ENCODE results near the gene DPYD.

Gene DPYD

GRCh38 chr1:97145321-97145956, 775.4 kb downstream of the DPYD start:
- no peak for DNase-seq (ENCODE audit: low read depth, low spot score)

- DNase-seq (ENCODE audit: low read depth, low spot score): no peak
These were observed 776.3 kb downstream of the DPYD start for GRCh38 chr1:97144527-97144926.

GRCh38 chr1:97143236-97143882, 777.5 kb downstream of the DPYD start:
- no peak for DNase-seq (ENCODE audit: low read depth, low spot score)

- DNase-seq (ENCODE audit: low read depth, low spot score): no peak
These were observed 780.2 kb downstream of the DPYD start for GRCh38 chr1:97140611-97141010.

GRCh38 chr1:97139512-97139911, 781.3 kb downstream of the DPYD start:
- DNase-seq (ENCODE audit: low read depth, low spot score): no peak

- DNase-seq (ENCODE audit: low read depth, low spot score): no peak
These were observed 782.3 kb downstream of the DPYD start for GRCh38 chr1:97138515-97139032.

- no peak for DNase-seq (ENCODE audit: low read depth, low spot score)
These were observed 782.8 kb downstream of the DPYD start for GRCh38 chr1:97137862-97138514.

- no peak for DNase-seq (ENCODE audit: low read depth, low spot score)
These were observed 783.8 kb downstream of the DPYD start for GRCh38 chr1:97136996-97137395.

GRCh38 chr1:97135972-97136371, 784.9 kb downstream of the DPYD start:
- no peak for DNase-seq (ENCODE audit: low read depth, low spot score)

GRCh38 chr1:97128426-97128825, 792.4 kb downstream of the DPYD start:
- no peak for DNase-seq (ENCODE audit: low read depth, low spot score)

GRCh38 chr1:97123717-97124431, 797.0 kb downstream of the DPYD start:
- DNase-seq (ENCODE audit: low read depth, low spot score): no peak

- no peak for DNase-seq (ENCODE audit: low read depth, low spot score)
These were observed 800.0 kb downstream of the DPYD start for GRCh38 chr1:97120806-97121205.

- DNase-seq (ENCODE audit: low read depth, low spot score): no peak
These were observed 801.3 kb downstream of the DPYD start for GRCh38 chr1:97119260-97120158.

GRCh38 chr1:97114842-97115241, 806.0 kb downstream of the DPYD start:
- DNase-seq (ENCODE audit: low read depth, low spot score): no peak

GRCh38 chr1:97112442-97112841, 808.4 kb downstream of the DPYD start:
- no peak for DNase-seq (ENCODE audit: low read depth, low spot score)

- DNase-seq (ENCODE audit: low read depth, low spot score): no peak
These were observed 812.7 kb downstream of the DPYD start for GRCh38 chr1:97108179-97108578.

- no peak for DNase-seq (ENCODE audit: low read depth, low spot score)
These were observed 815.3 kb downstream of the DPYD start for GRCh38 chr1:97105531-97105930.

GRCh38 chr1:97101509-97101908, 819.3 kb downstream of the DPYD start:
- DNase-seq (ENCODE audit: low read depth, low spot score): no peak

- no peak for DNase-seq (ENCODE audit: low read depth, low spot score)
These were observed 823.4 kb downstream of the DPYD start for GRCh38 chr1:97097404-97097925.

- DNase-seq (ENCODE audit: low read depth, low spot score): no peak
These were observed 825.1 kb downstream of the DPYD start for GRCh38 chr1:97095764-97096163.

Data from activated naive CD8-positive, alpha-beta T cell treated with anti-CD3 and anti-CD28 coated beads, Interleukin-2, amount 50 U/mL, for 16 hours (primary cell).